ENCODE results near the gene ZDHHC8. TPM values are rescaled to one million over a fixed set of nuclear protein-coding genes. Genes with fewer than 3 reads are reported as not detected.

Gene ZDHHC8
- total and polyA plus RNA-seq, 2 donors (not counting 3 experiments of a cell fraction or from before 2014, with no cell fraction given), result 49.8 to 131 TPM

DNA sequence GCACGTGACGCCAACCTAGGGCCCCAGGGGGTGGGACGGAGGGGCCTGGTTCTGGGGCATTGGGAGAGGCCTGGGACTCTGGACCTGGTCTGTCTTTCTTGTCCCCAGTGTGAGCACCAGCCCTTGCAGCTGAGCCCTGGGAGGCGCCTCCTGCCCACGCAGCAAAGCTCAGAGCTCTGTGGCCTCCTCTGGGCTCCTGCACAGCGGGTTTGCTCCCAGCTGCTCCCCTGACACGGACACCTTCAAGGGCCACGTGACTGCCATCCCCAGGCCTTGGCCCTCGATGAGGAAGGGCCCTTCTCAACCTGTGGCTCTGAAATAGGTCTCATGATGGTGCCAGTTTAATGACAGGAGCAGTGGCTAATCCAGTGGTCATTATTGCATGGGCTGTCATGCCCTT is 50.8 kb downstream of the ZDHHC8 start:
- H3K79me2 ChIP-seq (ENCODE audit: control insufficient read depth, insufficient read depth, low read length), result no peaks in the 10 kb centered on the region
- no peak overlapping the region for H3K9ac ChIP-seq (replicated peaks; ENCODE audit: extremely low read depth, insufficient read depth, low read length)
- H3K4me2 ChIP-seq (ENCODE audit: insufficient read depth, low read length), result no peak overlapping the region
- no peaks in the 10 kb centered on the region for H3K27me3 ChIP-seq (ENCODE audit: control insufficient read depth in 2 of 2, insufficient read depth in 2 of 2, low read length in 2 of 2)
- no peaks in the 10 kb centered on the region for H3K36me3 ChIP-seq (ENCODE audit: control insufficient read depth in 2 of 2, extremely low read depth in 1 of 2, insufficient read depth in 2 of 2, low read length in 2 of 2)
- no TSS peak for BruUV-seq (replicated peaks)
- no peaks in the 10 kb centered on the region for H3K9me3 ChIP-seq (replicated peaks; ENCODE audit: control insufficient read depth, insufficient read depth, low read length)
- no peak overlapping the region for H3K4me3 ChIP-seq (replicated peaks in 1 of 3; ENCODE audit: insufficient read depth in 1 of 3, low read depth in 1 of 3, low read length in 3 of 3)
- H3K27ac ChIP-seq (ENCODE audit: insufficient read depth, low read depth, low read length), result no peak overlapping the region
- DNase-seq (ENCODE audit: low read depth, low spot score) (no peak), FAIRE-seq (no peak)
- intact Hi-C loops (cut with micrococcal nuclease), result no loop called here
- H2AFZ ChIP-seq (ENCODE audit: low read depth, low read length), result no peak overlapping the region
- no peaks in the 10 kb centered on the region for H3K9me1 ChIP-seq (replicated peaks; ENCODE audit: control insufficient read depth, extremely low read depth, insufficient read depth, low read length)
- dilution Hi-C loops (cut with MboI; ENCODE audit: extremely low pct_ligation_motif_present, low sequenced_read_pairs), result no loop called here
- H3K4me1 ChIP-seq (ENCODE audit: control insufficient read depth, extremely low read depth, insufficient read depth, low read length), result no peaks in the 10 kb centered on the region
- no peaks in the 10 kb centered on the region for H4K20me1 ChIP-seq (replicated peaks; ENCODE audit: control insufficient read depth, extremely low read depth, insufficient read depth, low read length)
- ChIA-PET POLR2A (no interaction called here), CTCF (interaction anchor here (1.0 kb wide), 1 partner anchor 103 kb away, joined by 3 read pairs; no protein-coding TSS in a partner anchor)
- no peak for TF ChIP-seq JUN (IDR thresholded peaks at IDR 0.05; ENCODE audit: borderline replicate concordance, insufficient read depth, insufficient read length, low read depth)

GRCh38 chr22:20183101-20183500 is 51.5 kb downstream of the ZDHHC8 start:
- Histone ChIP-seq H3K9me3 (replicated peaks; ENCODE audit: control insufficient read depth, insufficient read depth, low read length) (no peaks in the 10 kb centered on the region), H3K79me2 (ENCODE audit: control insufficient read depth, insufficient read depth, low read length) (no peaks in the 10 kb centered on the region), H4K20me1 (replicated peaks; ENCODE audit: control insufficient read depth, extremely low read depth, insufficient read depth, low read length) (no peaks in the 10 kb centered on the region), H2AFZ (ENCODE audit: low read depth, low read length) (no peak overlapping the region), H3K4me3 (replicated peaks in 1 of 3; ENCODE audit: insufficient read depth in 1 of 3, low read depth in 1 of 3, low read length in 3 of 3) (no peak overlapping the region), H3K27me3 (ENCODE audit: control insufficient read depth in 2 of 2, insufficient read depth in 2 of 2, low read length in 2 of 2) (no peaks in the 10 kb centered on the region), H3K27ac (ENCODE audit: insufficient read depth, low read depth, low read length) (no peak overlapping the region), H3K36me3 (ENCODE audit: control insufficient read depth in 2 of 2, extremely low read depth in 1 of 2, insufficient read depth in 2 of 2, low read length in 2 of 2) (no peaks in the 10 kb centered on the region), H3K4me2 (ENCODE audit: insufficient read depth, low read length) (no peak overlapping the region), H3K9ac (replicated peaks; ENCODE audit: extremely low read depth, insufficient read depth, low read length) (no peak overlapping the region), H3K4me1 (ENCODE audit: control insufficient read depth, extremely low read depth, insufficient read depth, low read length) (no peaks in the 10 kb centered on the region), H3K9me1 (replicated peaks; ENCODE audit: control insufficient read depth, extremely low read depth, insufficient read depth, low read length) (no peaks in the 10 kb centered on the region)
- BruUV-seq (replicated peaks), result no TSS peak
- dilution Hi-C loops (cut with MboI; ENCODE audit: extremely low pct_ligation_motif_present, low sequenced_read_pairs), result no loop called here
- intact Hi-C loops (cut with micrococcal nuclease), result no loop called here
- POLR2A ChIA-PET, result no interaction called here
- DNase-seq (ENCODE audit: low read depth, low spot score) (no peak), FAIRE-seq (no peak)
- CTCF ChIA-PET, result no interaction called here
- no peak for TF ChIP-seq MYC (IDR thresholded peaks at IDR 0.05; ENCODE audit: low read depth, low read length)
- TF ChIP-seq EZH2 (IDR thresholded peaks at IDR 0.05; ENCODE audit: borderline replicate concordance, low read depth, low read length, severe bottlenecking), result no peak
- no peak for TF ChIP-seq POLR2AphosphoS5 (IDR thresholded peaks at IDR 0.05; ENCODE audit: insufficient read depth, low read depth, low read length)
